Measurements from ENCODE around the gene INPP4A. TPM values are rescaled to one million over a fixed set of nuclear protein-coding genes. Genes with fewer than 3 reads are reported as not detected.

Gene INPP4A
- total RNA-seq, 2 donors from 2014 or later, result 12.9 to 49.8 TPM

GRCh38 chr2:98569915-98570314 is 125.3 kb downstream of the INPP4A start:
- Histone ChIP-seq H3K36me3 (peaks cover 0 to 8% of the 10 kb centered on the region in 2 donors), H3K4me3 (no peak overlapping the region), H3K4me1 (replicated peaks) (no peaks in the 10 kb centered on the region), H3K9me3 (no peaks in the 10 kb centered on the region), H3K27ac (no peak overlapping the region), H3K27me3 (replicated peaks; ENCODE audit: insufficient read depth) (no peaks in the 10 kb centered on the region)
- TF ChIP-seq CTCF (IDR thresholded peaks at IDR 0.05) (no peak), POLR2AphosphoS5 (IDR thresholded peaks at IDR 0.05) (no peak), POLR2A (IDR thresholded peaks at IDR 0.05) (no peak)
- no peak for DNase-seq (ENCODE audit: low spot score)
- intact Hi-C loops (cut with DNase I), result no loop called here
- 94% methylated on average over 13 of the region's 13 CpGs for WGBS

- Histone ChIP-seq H3K36me3 (peaks cover 0 to 8% of the 10 kb centered on the region in 2 donors), H3K4me3 (no peak overlapping the region), H3K9me3 (no peaks in the 10 kb centered on the region), H3K27me3 (replicated peaks; ENCODE audit: insufficient read depth) (no peaks in the 10 kb centered on the region), H3K27ac (no peak overlapping the region), H3K4me1 (replicated peaks) (no peaks in the 10 kb centered on the region)
- TF ChIP-seq CTCF (IDR thresholded peaks at IDR 0.05) (no peak), POLR2AphosphoS5 (IDR thresholded peaks at IDR 0.05) (no peak), POLR2A (IDR thresholded peaks at IDR 0.05) (no peak)
- intact Hi-C loops (cut with DNase I), result no loop called here
- no peak for DNase-seq (ENCODE audit: low spot score)
- 95% methylated on average over 5 of the region's 5 CpGs for WGBS
Measured at GRCh38 chr2:98570356-98570755, 125.7 kb downstream of the INPP4A start.

- no peaks in the 10 kb centered on the region for H3K4me1 ChIP-seq (replicated peaks)
- no peak for DNase-seq (ENCODE audit: low spot score)
- no peak overlapping the region for H3K27ac ChIP-seq
- H3K9me3 ChIP-seq, result no peaks in the 10 kb centered on the region
- 93% methylated on average over 13 of the region's 13 CpGs for WGBS
- peaks cover 0 to 8% of the 10 kb centered on the region in 2 donors for H3K36me3 ChIP-seq
- H3K4me3 ChIP-seq, result no peak overlapping the region
- no peaks in the 10 kb centered on the region for H3K27me3 ChIP-seq (replicated peaks; ENCODE audit: insufficient read depth)
- TF ChIP-seq POLR2A (IDR thresholded peaks at IDR 0.05) (no peak), CTCF (IDR thresholded peaks at IDR 0.05) (no peak), POLR2AphosphoS5 (IDR thresholded peaks at IDR 0.05) (no peak)
- intact Hi-C loops (cut with DNase I), result no loop called here
Measured at GRCh38 chr2:98571121-98571701, 126.6 kb downstream of the INPP4A start.

GRCh38 chr2:98571796-98572195 is 127.1 kb downstream of the INPP4A start:
- DNase-seq (ENCODE audit: low spot score), result no peak
- WGBS, result 96% methylated on average over 9 of the region's 9 CpGs
- Histone ChIP-seq H3K4me1 (replicated peaks) (no peaks in the 10 kb centered on the region), H3K9me3 (no peaks in the 10 kb centered on the region), H3K27me3 (replicated peaks; ENCODE audit: insufficient read depth) (no peaks in the 10 kb centered on the region), H3K27ac (no peak overlapping the region), H3K36me3 (peaks cover 3 to 8% of the 10 kb centered on the region in 2 donors), H3K4me3 (no peak overlapping the region)
- intact Hi-C loops (cut with DNase I), result no loop called here
- TF ChIP-seq POLR2A (IDR thresholded peaks at IDR 0.05) (no peak), CTCF (IDR thresholded peaks at IDR 0.05) (no peak), POLR2AphosphoS5 (IDR thresholded peaks at IDR 0.05) (no peak)

GRCh38 chr2:98572211-98572610 is 127.6 kb downstream of the INPP4A start:
- Histone ChIP-seq H3K4me1 (replicated peaks) (no peaks in the 10 kb centered on the region), H3K9me3 (no peaks in the 10 kb centered on the region), H3K36me3 (peaks cover 3 to 8% of the 10 kb centered on the region in 2 donors), H3K27ac (no peak overlapping the region), H3K4me3 (no peak overlapping the region), H3K27me3 (replicated peaks; ENCODE audit: insufficient read depth) (no peaks in the 10 kb centered on the region)
- WGBS, result 74% methylated on average over 5 of the region's 5 CpGs
- DNase-seq (ENCODE audit: low spot score), result no peak
- intact Hi-C loops (cut with DNase I), result no loop called here
- TF ChIP-seq POLR2A (IDR thresholded peaks at IDR 0.05), result no peak
